GM12873 (cell line): ENCODE data around the gene PPARD.

ENCODE experiments used
- CTCF ChIP-seq: IDR thresholded peaks from 2 replicates; pipeline ENCODE4 v1.5.1; 2012; ENCODE audit warnings: low read depth, mild to moderate bottlenecking, moderate library complexity, low read length, control low read depth; ENCODE audit not compliant: insufficient read depth; ENCODE audit errors: missing control alignments

PPARD gene

GRCh38 chr6:35392773-35393672 is 50.7 kb downstream of the PPARD start:
- no peak for TF ChIP-seq CTCF

- TF ChIP-seq CTCF = no peak
Observed at GRCh38 chr6:35396991-35397390, 54.6 kb downstream of the PPARD start.

GRCh38 chr6:35397806-35398418 is 55.6 kb downstream of the PPARD start:
- no peak for TF ChIP-seq CTCF

- TF ChIP-seq CTCF = no peak
Observed at GRCh38 chr6:35398526-35398925, 56.2 kb downstream of the PPARD start.

GRCh38 chr6:35400111-35400510 is 57.8 kb downstream of the PPARD start:
- TF ChIP-seq CTCF = no peak

GRCh38 chr6:35400901-35401311 is 58.5 kb downstream of the PPARD start:
- no peak for TF ChIP-seq CTCF

GRCh38 chr6:35401514-35401913 is 59.2 kb downstream of the PPARD start:
- no peak for TF ChIP-seq CTCF
